IPS-15b (cell line): ENCODE data around the gene ADRA1B.

Experiments
- H3K27me3 ChIP-seq: one replicate; pipeline ENCODE4 v1.6.1; 2013; ENCODE audit warnings: low read length; ENCODE audit not compliant: control insufficient read depth, insufficient read depth
- H3K36me3 ChIP-seq: one replicate; pipeline ENCODE4 v1.6.1; 2013; ENCODE audit warnings: low read length; ENCODE audit not compliant: control insufficient read depth, insufficient read depth
- H3K4me1 ChIP-seq: one replicate; pipeline ENCODE4 v1.6.1; 2013; ENCODE audit warnings: mild to moderate bottlenecking, low read length; ENCODE audit not compliant: control insufficient read depth, insufficient read depth
- H3K4me3 ChIP-seq: one replicate; pipeline ENCODE4 v1.5.1; 2013; ENCODE audit warnings: low read depth, low read length
- H3K9ac ChIP-seq: one replicate; pipeline ENCODE4 v1.6.1; 2013; ENCODE audit warnings: low read depth, mild to moderate bottlenecking, low read length
- H3K9me3 ChIP-seq: one replicate; pipeline ENCODE4 v1.6.1; 2013; ENCODE audit warnings: mild to moderate bottlenecking, low read length; ENCODE audit not compliant: control insufficient read depth, insufficient read depth

Gene ADRA1B

DNA sequence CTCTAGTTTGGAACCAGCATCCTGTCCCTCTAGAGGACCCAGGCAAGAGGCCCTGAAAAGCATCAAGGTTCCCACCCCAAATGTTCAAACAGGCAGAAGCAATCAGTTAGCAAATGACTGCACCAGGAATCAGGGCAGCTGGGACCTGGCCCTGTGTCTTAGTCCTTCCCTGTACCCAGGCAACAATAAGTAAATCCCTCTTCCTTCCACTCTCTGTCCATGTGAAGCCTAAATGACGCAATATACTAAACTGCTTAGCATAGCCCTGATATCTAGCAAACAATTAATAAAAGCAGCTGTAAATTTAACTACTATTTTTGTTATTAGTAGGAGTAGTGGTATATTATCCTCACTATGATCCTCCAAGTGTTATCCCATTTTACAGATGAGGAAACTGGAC is 13.2 kb upstream of the ADRA1B start:
- Histone ChIP-seq H3K9ac (no peak overlapping the region), H3K27me3 (no peaks in the 10 kb centered on the region), H3K4me1 (peaks cover 3% of the 10 kb centered on the region), H3K36me3 (no peaks in the 10 kb centered on the region), H3K9me3 (no peaks in the 10 kb centered on the region), H3K4me3 (no peak overlapping the region)

DNA sequence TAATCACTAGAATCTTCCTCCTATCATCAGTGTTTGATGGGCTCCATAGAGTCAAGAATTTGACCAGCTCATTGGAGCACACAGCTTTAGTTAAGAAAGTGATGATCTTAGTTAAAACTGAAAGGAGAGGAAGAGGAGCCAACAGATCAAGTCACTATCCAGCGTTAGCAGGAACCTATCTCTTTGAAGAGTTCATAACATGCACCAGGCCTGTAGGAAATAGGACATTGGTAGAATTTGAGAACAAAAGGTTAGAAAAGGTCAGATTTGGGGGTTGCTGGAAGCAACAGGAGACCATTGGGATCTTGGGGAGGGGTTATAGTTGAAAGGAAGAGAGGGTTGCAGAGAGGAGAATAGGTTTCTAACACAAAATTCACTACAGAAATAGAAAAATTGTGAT is 11.4 kb upstream of the ADRA1B start:
- Histone ChIP-seq H3K27me3 (no peaks in the 10 kb centered on the region), H3K4me1 (peaks cover 3% of the 10 kb centered on the region), H3K9ac (no peak overlapping the region), H3K9me3 (no peaks in the 10 kb centered on the region), H3K36me3 (no peaks in the 10 kb centered on the region), H3K4me3 (no peak overlapping the region)

DNA sequence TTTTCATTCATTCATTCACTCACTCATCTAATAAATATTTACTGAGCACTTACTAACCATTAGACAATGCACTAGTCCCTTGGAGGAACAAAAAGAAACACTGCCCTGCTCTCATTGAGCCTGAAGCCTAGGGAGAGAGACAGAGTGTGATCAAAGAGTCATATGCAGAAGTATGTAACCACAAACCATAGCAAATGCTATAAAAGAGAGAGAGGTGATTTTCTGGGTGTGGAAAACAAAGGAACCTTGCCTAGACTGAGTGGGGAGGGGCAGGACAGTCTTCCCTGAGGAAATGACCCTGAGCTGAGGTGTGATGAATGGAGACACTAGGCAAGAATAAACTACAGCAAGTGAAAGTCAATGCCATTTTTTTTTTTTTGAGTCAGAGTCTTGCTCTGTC is 10.8 kb upstream of the ADRA1B start:
- Histone ChIP-seq H3K4me1 (peaks cover 3% of the 10 kb centered on the region), H3K9me3 (no peaks in the 10 kb centered on the region), H3K9ac (no peak overlapping the region), H3K36me3 (no peaks in the 10 kb centered on the region), H3K27me3 (no peaks in the 10 kb centered on the region), H3K4me3 (no peak overlapping the region)

DNA sequence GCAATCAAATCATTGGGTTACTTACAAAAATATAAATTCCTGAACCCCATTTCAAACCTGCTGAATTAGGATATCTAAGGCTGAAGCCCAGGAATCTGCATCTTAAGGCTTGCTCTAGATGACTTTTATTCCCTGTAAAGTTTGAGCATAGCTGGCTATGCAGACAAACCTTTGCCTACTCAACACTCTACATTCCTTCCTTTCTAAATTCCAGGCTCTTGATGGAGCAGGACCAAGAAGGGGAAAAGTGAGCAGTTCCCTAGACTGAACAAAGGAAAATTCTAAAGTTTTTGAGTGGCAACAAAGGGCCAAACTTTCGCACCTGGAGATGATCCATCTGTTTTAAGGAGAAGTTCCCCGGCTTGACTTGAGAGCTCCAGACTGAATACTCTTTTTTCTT is 9.8 kb upstream of the ADRA1B start:
- Histone ChIP-seq H3K27me3 (no peaks in the 10 kb centered on the region), H3K4me1 (peaks cover 4% of the 10 kb centered on the region), H3K36me3 (no peaks in the 10 kb centered on the region), H3K9me3 (no peaks in the 10 kb centered on the region), H3K4me3 (no peak overlapping the region), H3K9ac (no peak overlapping the region)

DNA sequence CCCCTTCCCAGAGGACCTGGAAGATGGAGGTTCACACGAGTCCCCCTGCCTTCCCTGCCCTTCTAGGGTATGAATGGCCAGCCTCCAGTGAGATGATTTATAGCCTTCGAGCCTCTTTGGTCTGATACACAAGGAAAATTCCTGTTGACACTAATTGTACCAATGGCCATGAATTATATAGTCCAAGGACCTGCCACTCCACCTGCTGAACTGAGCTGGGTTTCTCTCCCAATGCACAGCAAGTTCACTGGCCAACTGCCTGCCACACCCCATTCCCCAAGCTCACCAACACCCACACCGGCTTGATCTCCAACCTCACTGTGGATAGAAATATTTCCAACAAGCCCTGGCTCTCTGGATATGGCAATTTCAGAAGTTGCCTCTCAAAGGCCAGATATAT is 9.3 kb upstream of the ADRA1B start:
- no peaks in the 10 kb centered on the region for H3K27me3 ChIP-seq
- peaks cover 6% of the 10 kb centered on the region for H3K4me1 ChIP-seq
- H3K9me3 ChIP-seq, result no peaks in the 10 kb centered on the region
- H3K9ac ChIP-seq, result no peak overlapping the region
- no peak overlapping the region for H3K4me3 ChIP-seq
- H3K36me3 ChIP-seq, result no peaks in the 10 kb centered on the region

DNA sequence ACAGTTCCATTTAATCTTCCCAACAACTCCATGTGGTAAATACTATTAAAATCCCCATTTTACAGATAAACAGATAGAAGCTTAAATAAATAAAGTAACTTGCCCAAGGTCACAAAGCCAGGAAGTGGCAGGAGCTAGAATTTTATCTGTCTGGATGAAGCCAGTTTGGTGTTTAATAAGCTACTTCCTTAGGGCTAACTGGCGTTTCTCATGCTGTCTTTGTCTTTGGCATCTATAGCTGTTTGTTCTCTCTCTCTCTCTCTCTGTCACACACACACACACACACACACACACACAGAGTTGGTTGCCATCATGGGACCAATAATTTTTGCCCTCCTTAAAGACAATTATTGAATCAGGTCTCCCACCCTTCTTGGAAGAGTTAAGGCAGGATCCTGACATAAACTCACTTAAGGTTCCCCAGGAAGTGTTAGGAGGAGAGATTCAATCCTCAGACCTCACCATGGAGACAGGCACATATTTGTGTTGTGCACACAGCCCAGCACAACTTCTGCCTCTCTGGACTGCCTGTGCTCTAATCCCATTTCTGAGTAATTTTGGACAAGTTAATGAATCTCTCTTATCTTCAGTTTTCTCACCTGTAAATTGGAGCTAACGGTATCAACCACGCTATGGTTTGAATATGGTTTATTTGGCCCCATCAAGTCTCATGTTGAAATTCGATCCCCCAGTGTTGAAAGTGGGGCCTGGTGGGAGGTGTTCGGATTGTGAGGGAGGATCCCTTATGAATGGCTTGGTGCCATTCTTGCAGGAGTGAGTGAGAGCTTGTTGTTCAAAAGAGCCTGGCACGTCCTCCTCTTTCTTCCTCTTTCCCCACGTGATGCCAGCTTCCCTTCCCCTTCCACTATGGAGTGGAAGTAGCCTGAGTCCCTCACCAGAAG is 8.3 kb upstream of the ADRA1B start:
- no peak overlapping the region for H3K9ac ChIP-seq
- H3K4me1 ChIP-seq, result peaks cover 6% of the 10 kb centered on the region
- no peaks in the 10 kb centered on the region for H3K9me3 ChIP-seq
- H3K36me3 ChIP-seq, result no peaks in the 10 kb centered on the region
- peaks cover under 1% of the 10 kb centered on the region for H3K27me3 ChIP-seq
- no peak overlapping the region for H3K4me3 ChIP-seq

DNA sequence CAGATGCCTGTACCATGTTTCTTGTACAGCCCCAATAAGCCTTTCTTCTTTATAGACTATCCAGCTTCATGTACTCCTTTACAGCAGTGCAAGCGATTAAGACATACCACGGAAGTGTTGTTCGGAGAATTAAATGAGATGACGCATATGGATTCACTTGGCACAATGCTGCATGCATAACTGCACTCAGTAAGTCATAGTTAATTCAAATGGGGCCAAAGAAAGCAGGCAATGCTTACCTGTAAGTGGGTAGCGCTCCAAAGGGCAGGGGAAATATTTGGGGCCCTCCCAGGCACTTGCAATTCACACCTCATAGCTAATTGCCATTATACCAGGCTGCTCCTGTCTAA is 7.7 kb upstream of the ADRA1B start:
- H3K9ac ChIP-seq, result no peak overlapping the region
- H3K4me1 ChIP-seq, result peaks cover 6% of the 10 kb centered on the region

DNA sequence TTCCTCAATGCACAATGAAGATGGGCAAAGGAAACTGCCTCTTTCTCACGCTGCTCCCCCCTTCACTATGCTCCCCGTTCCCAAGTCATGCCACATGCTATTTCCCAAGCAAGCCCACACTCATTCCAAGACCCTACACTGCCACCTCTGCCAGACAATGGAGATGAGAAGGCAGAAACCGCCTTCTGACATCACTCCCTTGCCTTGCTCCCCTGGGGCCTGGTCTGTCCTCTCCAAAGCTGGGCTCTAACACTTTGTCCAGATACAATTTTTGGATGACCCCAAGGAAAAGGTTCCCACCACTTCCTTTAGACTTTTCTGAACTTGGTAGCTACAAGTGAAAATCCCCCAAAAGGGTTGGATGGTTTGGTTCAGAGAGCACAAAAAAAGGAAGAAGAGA is 7.2 kb upstream of the ADRA1B start:
- peaks cover 6% of the 10 kb centered on the region for H3K4me1 ChIP-seq
- H3K9me3 ChIP-seq, result no peaks in the 10 kb centered on the region
- no peak overlapping the region for H3K4me3 ChIP-seq
- H3K9ac ChIP-seq, result no peak overlapping the region
- H3K27me3 ChIP-seq, result peaks cover 10% of the 10 kb centered on the region
- H3K36me3 ChIP-seq, result no peaks in the 10 kb centered on the region

More for the DNA sequence above, 7.7 kb upstream of the ADRA1B start:
- H3K9me3 ChIP-seq, result no peaks in the 10 kb centered on the region
- H3K4me3 ChIP-seq, result no peak overlapping the region
- H3K36me3 ChIP-seq, result no peaks in the 10 kb centered on the region
- H3K27me3 ChIP-seq, result peaks cover 5% of the 10 kb centered on the region

DNA sequence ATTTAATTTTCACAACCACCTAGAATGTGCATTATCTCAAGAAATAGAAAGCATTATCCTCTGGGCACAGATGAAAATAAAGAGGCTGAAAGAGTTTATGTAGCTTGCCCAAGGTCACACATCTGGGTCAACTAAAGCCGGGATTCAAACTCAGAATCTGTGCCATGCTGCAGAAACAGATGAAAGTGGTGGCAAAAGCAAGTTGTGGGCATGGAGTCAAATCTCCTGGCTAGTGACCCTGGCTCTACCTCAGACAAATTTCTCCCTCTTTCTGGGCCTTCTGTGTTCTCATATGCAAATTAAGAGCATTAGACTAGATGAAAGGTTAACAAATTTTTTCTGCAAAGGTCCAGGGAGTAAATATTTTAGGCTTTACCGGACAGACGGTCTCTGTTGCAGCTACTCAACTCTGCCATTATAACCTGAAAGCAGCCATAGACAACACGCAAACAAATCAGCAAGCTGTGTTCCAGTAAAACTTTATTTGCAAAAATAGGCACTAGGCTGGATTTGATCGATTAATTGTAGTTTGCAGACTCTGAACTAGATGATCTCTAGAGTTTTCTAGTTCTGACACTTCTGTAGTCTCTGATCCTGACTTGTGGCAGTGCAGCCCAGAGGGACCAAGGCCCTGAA is 6.0 kb upstream of the ADRA1B start:
- peaks cover 22% of the 10 kb centered on the region for H3K27me3 ChIP-seq
- H3K9ac ChIP-seq, result no peak overlapping the region
- no peaks in the 10 kb centered on the region for H3K36me3 ChIP-seq
- no peaks in the 10 kb centered on the region for H3K9me3 ChIP-seq
- H3K4me3 ChIP-seq, result no peak overlapping the region
- H3K4me1 ChIP-seq, result peaks cover 6% of the 10 kb centered on the region

DNA sequence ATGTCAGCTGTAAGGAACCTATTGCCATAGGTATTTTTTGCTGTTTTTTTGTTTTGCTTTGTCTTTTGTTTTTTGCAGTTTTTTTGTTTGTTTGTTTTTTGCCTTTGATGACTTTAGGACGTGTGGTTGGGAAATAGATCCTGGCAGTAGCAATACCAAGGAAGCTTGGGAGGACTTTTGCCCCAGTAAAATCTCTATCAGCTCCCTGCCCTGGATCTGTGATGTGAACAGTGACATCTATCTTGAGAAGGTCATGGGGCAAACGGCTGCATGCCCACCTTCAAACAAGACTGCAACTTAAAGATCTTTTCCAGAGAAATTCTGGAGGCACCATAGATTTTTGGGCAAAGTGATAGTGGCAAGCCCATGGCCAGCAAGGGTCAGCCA is 5.4 kb upstream of the ADRA1B start:
- Histone ChIP-seq H3K9me3 (no peaks in the 10 kb centered on the region), H3K4me3 (no peak overlapping the region), H3K9ac (no peak overlapping the region), H3K27me3 (peaks cover 27% of the 10 kb centered on the region), H3K36me3 (no peaks in the 10 kb centered on the region), H3K4me1 (peaks cover 6% of the 10 kb centered on the region)

DNA sequence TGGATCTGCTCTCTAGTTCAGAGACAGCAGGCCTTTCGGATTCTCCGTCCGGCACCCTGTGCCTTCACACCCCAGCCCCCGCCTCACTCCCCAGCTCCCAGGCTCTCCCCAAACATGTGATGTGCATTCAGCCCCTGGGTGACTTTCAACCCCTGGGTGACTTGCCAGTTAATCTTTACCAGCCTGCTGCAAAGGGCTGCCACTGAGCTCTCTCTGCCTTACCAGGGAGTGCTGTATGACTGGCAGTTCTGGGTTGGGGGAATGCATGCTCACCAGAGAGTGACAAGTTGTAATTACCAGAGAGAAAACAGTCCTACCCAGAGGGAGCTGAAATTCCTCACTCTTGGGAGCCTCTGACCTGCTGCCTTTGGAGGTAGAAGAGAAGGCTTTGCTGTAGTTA is 4.9 kb upstream of the ADRA1B start:
- Histone ChIP-seq H3K36me3 (no peaks in the 10 kb centered on the region), H3K9me3 (no peaks in the 10 kb centered on the region), H3K27me3 (peaks cover 29% of the 10 kb centered on the region), H3K4me3 (no peak overlapping the region), H3K4me1 (peaks cover 6% of the 10 kb centered on the region), H3K9ac (no peak overlapping the region)
